SKM-1 (cell line): ENCODE results near the gene HAUS5.
"Not testable (repeated sequence)": the region's sequence is repeated elsewhere in the genome, so short reads cannot be mapped to it uniquely, and the experiment has no call there.

Experiments
- DNase-seq: peaks from one replicate; lab custom pipeline; 2025; ENCODE audit not compliant: unreplicated experiment; lab: John Stamatoyannopoulos, UW

The HAUS5 gene

GRCh38 chr19:35612559-35613321 lies at the start of gene HAUS5:
Gene HAUS5 (plus strand): TSS chr19:35612735. CDS start chr19:35612795, 60 bp downstream.
- DNase-seq, result peak; percentile 43

GRCh38 chr19:35562776-35563175 lies 49.8 kb upstream of the HAUS5 start:
- no peak for DNase-seq

DNA sequence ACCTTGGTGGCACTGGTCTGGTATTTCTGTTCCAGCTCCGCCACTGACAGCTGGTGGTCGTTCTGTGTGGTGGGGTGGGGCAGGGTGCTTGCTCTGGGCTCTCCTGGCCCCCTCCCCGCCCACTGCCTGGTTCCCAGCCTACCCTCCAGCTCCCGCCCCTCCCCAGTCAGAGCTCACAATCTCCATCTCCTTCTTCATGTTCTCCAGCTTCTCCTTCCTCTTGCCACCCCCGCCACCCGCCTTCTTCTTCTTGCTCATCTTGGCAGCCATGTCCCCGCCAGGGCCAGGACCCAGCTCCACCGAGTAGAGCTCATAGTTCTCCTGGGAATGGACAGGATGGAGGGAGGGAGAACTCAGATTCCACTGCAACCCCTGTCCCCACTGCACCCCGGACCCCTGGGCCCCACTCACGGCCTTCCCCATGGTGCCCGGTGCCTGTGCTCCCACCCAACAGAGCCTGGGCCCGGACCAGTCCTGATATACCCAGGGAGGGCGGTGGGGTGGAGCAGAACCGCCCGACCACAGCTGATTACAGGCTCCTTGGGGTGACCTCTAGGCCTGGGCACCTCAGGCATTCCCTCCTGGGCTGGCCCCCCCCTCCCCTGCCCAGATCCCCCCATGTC lies 49.2 kb upstream of the HAUS5 start, which contains the start of gene ATP4A:
TSS of gene ATP4A (minus strand) at position 452 of the 623 bp plus-strand sequence. CDS start at position 423, 29 bp downstream.
- no peak for DNase-seq

DNA sequence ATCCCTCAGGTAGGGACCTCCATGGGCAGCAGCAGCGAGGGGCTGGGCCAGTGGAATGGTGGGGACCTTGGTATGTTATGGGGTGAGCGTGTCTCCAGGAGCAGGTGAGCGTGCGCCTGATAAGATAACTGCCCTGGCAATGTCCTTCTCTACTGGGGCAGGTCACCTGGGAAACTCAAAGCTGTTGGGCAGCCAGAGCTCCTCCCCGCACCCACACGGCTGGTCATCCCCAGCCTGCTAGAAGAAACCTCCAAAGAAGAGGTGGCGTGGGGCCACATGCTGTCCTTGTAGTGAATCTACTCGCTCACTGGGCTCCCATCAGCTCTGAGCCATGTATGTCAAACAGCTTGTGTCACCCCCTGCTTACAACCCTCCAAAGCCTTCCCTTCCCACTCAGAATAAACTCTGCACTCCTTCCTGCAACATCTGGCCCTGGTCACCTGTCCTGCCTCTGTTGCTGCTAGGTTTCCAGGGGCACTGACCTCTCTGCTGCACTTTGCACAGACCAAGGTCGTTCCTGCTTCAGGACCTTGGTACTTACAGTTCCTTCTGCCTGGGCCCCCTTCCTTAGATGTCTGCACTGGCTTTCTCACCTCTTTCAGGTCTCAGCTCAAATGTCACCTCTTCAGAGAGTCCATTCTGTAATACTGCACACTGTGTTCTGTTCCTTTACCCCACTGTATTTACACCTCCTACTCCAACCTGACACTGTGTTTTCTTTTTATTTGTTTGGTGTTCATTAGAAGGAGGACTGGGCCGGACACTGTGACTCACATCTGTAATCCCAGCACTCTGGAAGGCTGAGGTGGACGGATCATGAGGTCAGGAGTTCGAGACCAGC lies 47.3 kb upstream of the HAUS5 start:
- DNase-seq, result no peak

DNA sequence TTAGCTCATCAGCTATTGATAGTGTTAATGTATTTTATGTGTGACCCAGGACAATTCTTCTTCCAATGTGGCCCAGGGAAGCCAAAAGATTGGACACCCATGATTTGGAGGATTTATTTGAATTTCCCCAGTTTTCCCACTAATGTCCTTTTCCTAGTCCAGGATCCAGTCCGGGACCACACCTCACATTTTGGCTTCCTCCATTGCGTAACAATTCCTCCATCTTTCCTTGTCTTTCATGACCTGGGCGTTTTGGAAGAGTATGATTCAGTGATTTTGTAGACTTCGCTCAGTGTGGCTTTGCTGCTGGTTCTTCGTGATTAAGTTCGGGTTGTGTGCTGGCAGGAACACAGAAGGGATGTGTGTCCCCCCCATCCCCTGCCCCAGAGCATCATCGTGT lies 45.8 kb upstream of the HAUS5 start:
- DNase-seq, result no peak

DNA sequence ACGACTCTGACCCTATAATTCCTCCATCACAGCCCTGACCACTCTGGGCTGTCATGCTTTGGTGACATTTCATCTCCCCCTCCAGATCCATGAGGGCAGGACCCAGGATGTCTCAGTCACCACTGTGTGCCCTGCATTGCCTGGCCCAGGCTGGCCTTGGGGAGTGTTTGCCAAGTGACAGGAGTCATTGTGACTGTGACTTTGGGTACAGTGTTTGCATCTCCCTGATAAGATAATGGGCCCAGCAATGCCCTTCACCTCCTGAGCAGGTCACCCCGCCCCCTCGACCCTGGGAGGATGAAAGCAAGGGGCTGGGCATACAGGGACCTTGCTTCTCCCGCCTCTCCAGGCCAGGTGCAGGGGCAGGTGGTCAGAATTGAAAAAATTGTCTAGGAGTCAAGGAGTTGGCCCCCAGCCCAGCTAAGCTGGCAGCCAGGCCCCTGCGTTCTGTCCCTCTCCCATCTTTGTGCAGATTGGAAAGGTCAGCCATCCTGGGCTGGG lies 43.2 kb upstream of the HAUS5 start:
- no peak for DNase-seq

GRCh38 chr19:35571406-35571965 lies 41.0 kb upstream of the HAUS5 start:
- DNase-seq, result no peak

- DNase-seq, result no peak
Measured at GRCh38 chr19:35577918-35578317, 34.6 kb upstream of the HAUS5 start.

- no peak for DNase-seq
Measured at GRCh38 chr19:35578707-35579106, 33.8 kb upstream of the HAUS5 start.

- no peak for DNase-seq
Measured at GRCh38 chr19:35582760-35583159, 29.8 kb upstream of the HAUS5 start.

- no peak for DNase-seq
Measured at GRCh38 chr19:35585848-35586247, 26.7 kb upstream of the HAUS5 start, which contains the start of gene PMIS2. Gene PMIS2 (plus strand): TSS chr19:35586173. CDS start chr19:35586260, 87 bp downstream.

DNA sequence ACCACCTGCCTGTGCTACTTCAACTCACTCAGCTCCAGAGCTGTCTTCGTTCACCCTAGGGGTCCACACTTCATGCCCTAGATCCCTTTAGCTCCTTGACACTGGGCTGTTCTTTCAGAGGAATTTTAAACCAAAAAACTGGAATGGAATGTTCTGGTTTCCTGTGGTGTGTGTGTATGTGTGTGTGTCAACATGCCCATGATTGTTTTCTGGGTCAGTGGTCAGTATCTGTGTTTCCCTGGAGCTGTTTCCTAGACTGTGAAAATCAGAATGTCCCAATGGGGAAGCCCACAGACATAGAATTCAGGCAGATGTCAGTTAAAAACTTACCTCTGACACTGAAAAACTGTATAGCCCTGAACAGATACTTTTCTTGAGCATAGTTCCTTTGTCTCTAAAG lies 25.2 kb upstream of the HAUS5 start:
- no peak for DNase-seq

DNA sequence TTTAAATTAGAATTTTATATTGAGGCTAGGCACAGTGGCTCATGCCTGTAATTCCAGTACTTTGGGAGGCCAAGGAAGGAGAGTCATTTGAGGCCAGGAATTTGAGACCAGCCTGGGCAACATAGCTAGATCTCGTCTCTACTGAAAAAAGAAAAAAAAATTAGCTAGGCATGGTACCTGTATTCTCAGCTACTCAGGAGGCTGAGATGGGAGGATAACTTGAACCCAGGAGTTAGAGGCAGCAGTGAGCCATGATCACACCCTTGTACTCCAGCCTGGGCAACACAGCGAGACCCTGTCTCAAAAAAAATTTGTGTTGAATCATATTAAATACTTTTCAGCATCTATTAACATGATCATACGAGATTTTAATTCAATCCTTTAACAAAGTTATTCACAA lies 21.7 kb upstream of the HAUS5 start:
- no peak for DNase-seq

DNA sequence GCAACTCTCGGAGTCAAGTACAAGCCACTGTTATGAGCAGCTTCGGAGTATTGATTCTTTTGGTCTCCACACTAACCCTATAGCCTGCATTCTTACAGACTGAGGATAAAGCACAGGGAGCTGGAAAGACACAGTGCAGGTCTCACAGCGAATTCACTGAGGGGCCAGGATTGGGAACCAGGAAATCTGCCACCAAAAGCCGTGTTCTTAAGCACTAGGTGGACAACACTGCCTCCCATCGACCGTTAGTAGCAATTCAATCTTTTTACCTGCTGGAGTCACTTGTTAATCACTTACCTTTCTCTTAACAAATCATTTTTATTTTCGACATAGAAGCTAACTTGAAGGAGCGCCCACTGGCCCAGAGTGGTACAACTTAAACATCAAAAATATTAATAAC lies 20.3 kb upstream of the HAUS5 start:
- peak; percentile 9 for DNase-seq

GRCh38 chr19:35595026-35595425 lies 17.5 kb upstream of the HAUS5 start:
- DNase-seq, result not testable (repeated sequence)

- DNase-seq, result no peak
Measured at GRCh38 chr19:35595928-35596327, 16.6 kb upstream of the HAUS5 start.

DNA sequence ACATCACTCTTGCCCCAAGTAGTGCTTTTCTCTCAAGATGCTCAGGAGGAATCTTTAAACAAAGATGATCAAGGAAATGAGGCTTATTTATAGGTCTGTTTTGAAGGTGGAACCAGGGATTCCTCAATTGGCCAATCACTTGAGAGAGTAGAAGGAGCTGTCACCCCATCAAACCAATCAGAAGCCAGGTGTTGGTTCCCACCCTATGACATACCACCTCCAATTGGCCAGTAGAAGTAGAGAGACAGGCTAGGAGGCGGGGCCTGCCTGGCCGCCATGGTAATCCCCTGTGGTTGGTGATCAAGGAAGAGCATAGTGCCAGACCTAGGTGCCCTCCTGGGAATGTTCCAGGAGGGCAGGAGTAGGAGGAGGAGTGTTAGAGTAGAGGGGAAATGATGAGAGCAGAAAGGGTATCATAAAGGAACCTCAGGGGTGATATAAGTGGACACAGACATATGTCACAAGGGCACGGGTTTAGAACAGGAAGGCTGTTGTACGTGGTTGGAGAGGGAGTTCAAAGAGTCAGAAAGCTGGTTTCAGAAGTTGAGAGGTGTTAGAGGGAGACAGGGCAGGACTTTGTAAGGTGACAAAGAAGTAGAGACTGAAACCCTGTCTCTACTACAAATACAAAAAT lies 16.1 kb upstream of the HAUS5 start:
- no peak for DNase-seq

- DNase-seq, result no peak
Measured at GRCh38 chr19:35601971-35602370, 10.6 kb upstream of the HAUS5 start.

DNA sequence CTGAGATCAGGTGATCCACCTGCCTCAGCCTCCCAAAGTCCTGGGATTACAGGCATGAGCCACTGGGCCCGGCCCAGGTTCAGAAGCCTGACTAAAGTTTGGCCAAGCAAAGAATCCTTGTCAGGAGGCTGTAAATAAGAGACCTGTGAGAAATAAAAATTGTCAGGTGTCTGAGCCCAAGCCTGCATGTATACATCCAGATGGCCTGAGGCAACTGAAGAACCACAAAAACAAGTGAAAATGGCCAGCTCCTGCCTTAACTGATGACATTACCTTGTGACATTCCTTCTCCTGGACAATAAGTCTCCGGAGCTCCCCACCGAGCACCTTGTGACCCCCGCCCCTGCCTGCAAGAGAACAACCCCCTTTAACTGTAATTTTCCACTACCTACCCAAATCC lies 8.1 kb upstream of the HAUS5 start:
- DNase-seq, result not testable (repeated sequence)

GRCh38 chr19:35607170-35607569 lies 5.4 kb upstream of the HAUS5 start:
- DNase-seq, result not testable (repeated sequence)

- no peak for DNase-seq
Measured at GRCh38 chr19:35607661-35608060, 4.9 kb upstream of the HAUS5 start.
